ENCODE results near the gene KIFC3.

- TF ChIP-seq EZH2 (IDR thresholded peaks at IDR 0.05; ENCODE audit: low read length, unreplicated experiment) (no peak), CTCF (conservative IDR thresholded peaks at IDR 0.05; ENCODE audit: low read depth, low read length) (no peak)
These were observed 13.9 kb upstream of the KIFC3 start for GRCh38 chr16:57815987-57816745.

Data from PC-3 (cell line).